Activated CD4-positive, alpha-beta T cell treated with anti-CD3 and anti-CD28 coated beads for 48 hours (primary cell): Measurements from ENCODE around the gene HMGB4.

Source experiments
- DNase-seq: peaks from one replicate; pipeline ENCODE4 v3.0.0-alpha.2; 2020

Gene HMGB4

GRCh38 chr1:33849211-33849610, 14.7 kb upstream of the HMGB4 start:
- no peak for DNase-seq

- no peak for DNase-seq
Observed at GRCh38 chr1:33850481-33850880, 13.4 kb upstream of the HMGB4 start.

- DNase-seq = no peak
Observed at GRCh38 chr1:33852711-33853110, 11.2 kb upstream of the HMGB4 start.

- DNase-seq = no peak
Observed at GRCh38 chr1:33853431-33853830, 10.4 kb upstream of the HMGB4 start.

GRCh38 chr1:33854091-33854490, 9.8 kb upstream of the HMGB4 start:
- no peak for DNase-seq

GRCh38 chr1:33860671-33861070, 3.2 kb upstream of the HMGB4 start:
- DNase-seq = no peak

GRCh38 chr1:33864460-33865389, 846 bp downstream of the HMGB4 start:
- DNase-seq = no peak

- no peak for DNase-seq
Observed at GRCh38 chr1:33866281-33866680, 2.4 kb downstream of the HMGB4 start.

- no peak for DNase-seq
Observed at GRCh38 chr1:33867684-33868083, 3.8 kb downstream of the HMGB4 start.

- DNase-seq = no peak
Observed at GRCh38 chr1:33872275-33872674, 8.4 kb downstream of the HMGB4 start.

- no peak for DNase-seq
Observed at GRCh38 chr1:33872683-33873082, 8.8 kb downstream of the HMGB4 start.

GRCh38 chr1:33874636-33875035, 10.8 kb downstream of the HMGB4 start:
- no peak for DNase-seq

- DNase-seq = no peak
Observed at GRCh38 chr1:33875862-33876261, 12.0 kb downstream of the HMGB4 start.

GRCh38 chr1:33876970-33877650, 13.2 kb downstream of the HMGB4 start:
- DNase-seq = no peak

- no peak for DNase-seq
Observed at GRCh38 chr1:33878392-33878791, 14.5 kb downstream of the HMGB4 start.

GRCh38 chr1:33880305-33880704, 16.4 kb downstream of the HMGB4 start:
- DNase-seq = no peak

- no peak for DNase-seq
Observed at GRCh38 chr1:33886496-33886895, 22.6 kb downstream of the HMGB4 start.

GRCh38 chr1:33893147-33893830, 29.4 kb downstream of the HMGB4 start:
- DNase-seq = no peak

- no peak for DNase-seq
Observed at GRCh38 chr1:33895396-33895795, 31.5 kb downstream of the HMGB4 start.

GRCh38 chr1:33895976-33896375, 32.1 kb downstream of the HMGB4 start:
- DNase-seq = no peak

- no peak for DNase-seq
Observed at GRCh38 chr1:33897092-33897725, 33.3 kb downstream of the HMGB4 start.

GRCh38 chr1:33898406-33898805, 34.5 kb downstream of the HMGB4 start:
- DNase-seq = no peak

- no peak for DNase-seq
Observed at GRCh38 chr1:33898881-33899280, 35.0 kb downstream of the HMGB4 start.
